ENCODE data around the gene IGLL1.
"Not testable (repeated sequence)": the region's sequence is repeated elsewhere in the genome, so short reads cannot be mapped to it uniquely, and the experiment has no call there.

- TF ChIP-seq EP300, CTCF, POLR2A (IDR thresholded peaks at IDR 0.05): not testable (repeated sequence)
Measured at GRCh38 chr22:23597576-23598268, 17.6 kb upstream of the IGLL1 start.

Data from upper lobe of left lung (tissue), 4 donors.